LNCaP clone FGC (cell line): Measurements from ENCODE around the gene CLDN20.
"Not testable (repeated sequence)": the region's sequence is repeated elsewhere in the genome, so short reads cannot be mapped to it uniquely, and the experiment has no call there.

Source experiments
- DNase-seq: peaks from one replicate; pipeline ENCODE4 v3.0.0-alpha.2; 2011; ENCODE audit warnings: low read depth
- H3K4me3 ChIP-seq: 2 replicates; pipeline ENCODE4 v1.5.1; 2011; ENCODE audit warnings: mild to moderate bottlenecking, low read depth, low read length, control low read depth
- TF ChIP-seq, protein P1 (sequence below): IDR thresholded peaks from 2 replicates; pipeline ENCODE4 v1.5.1; 2012; ENCODE audit warnings: mild to moderate bottlenecking; ENCODE audit not compliant: control insufficient read depth, insufficient read depth; ENCODE audit errors: extremely low read depth

The CLDN20 gene

DNA sequence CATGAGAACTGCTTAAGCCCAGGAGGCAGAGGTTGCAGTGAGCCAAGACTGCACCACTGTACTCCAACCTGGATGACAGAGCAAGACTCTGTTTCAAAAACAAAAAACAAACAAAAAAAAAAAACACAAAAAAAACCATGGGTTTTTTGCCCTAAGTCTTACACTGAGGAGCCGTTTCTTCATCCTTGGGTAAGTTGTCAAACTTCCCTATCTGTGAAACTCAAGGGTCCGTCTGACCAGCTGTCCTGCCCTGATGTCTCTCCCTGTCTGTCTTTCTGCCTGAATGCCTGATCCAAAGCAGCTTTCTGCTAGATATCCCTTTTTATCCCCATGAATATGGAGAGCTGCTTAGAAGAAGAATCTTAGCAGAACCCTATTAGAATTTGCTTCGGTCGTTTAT lies 41.3 kb upstream of the CLDN20 start:
- no peak overlapping the region for H3K4me3 ChIP-seq
- no peak for DNase-seq
- TF ChIP-seq, protein P1, sequence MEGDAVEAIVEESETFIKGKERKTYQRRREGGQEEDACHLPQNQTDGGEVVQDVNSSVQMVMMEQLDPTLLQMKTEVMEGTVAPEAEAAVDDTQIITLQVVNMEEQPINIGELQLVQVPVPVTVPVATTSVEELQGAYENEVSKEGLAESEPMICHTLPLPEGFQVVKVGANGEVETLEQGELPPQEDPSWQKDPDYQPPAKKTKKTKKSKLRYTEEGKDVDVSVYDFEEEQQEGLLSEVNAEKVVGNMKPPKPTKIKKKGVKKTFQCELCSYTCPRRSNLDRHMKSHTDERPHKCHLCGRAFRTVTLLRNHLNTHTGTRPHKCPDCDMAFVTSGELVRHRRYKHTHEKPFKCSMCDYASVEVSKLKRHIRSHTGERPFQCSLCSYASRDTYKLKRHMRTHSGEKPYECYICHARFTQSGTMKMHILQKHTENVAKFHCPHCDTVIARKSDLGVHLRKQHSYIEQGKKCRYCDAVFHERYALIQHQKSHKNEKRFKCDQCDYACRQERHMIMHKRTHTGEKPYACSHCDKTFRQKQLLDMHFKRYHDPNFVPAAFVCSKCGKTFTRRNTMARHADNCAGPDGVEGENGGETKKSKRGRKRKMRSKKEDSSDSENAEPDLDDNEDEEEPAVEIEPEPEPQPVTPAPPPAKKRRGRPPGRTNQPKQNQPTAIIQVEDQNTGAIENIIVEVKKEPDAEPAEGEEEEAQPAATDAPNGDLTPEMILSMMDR: no peak

DNA sequence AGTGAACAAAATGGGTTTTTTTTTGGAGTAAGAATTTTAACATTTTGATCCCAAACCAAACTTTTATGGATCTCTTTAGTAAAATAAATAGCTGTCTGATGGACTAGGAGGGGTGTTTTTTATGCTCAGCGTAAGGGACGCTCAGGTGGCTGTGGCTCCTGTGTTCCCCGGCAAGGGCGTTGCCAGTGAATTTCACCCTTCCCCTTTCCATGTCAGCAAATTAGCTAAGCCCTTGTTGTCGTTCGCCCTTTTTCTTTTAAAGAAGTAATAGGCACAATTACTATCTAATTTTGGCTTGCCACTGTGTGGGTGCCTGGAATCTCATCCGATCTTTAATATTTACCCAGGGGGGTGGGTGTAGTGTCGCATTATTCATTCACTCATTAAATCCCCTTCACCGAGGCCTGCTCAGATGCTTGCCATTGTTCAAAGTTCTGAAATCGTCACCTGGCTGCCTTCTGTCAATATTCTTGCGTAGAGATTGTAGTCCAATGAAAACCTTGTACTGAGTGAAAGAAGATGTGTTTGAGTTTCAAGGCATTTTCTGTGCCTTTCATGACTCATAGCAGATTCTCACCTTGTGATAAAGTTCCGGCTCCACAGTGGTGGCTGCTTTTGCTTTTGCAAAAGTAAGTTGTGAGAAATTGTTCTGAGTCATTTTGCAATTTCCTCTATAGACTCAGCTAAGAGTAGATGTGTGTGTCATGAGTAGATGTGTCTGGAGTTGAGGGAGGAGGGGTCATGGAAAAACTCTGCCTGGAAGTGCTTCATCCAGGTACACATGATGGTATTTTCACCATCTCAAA lies 40.0 kb upstream of the CLDN20 start:
- no peak overlapping the region for H3K4me3 ChIP-seq
- TF ChIP-seq, protein P1: no peak
- no peak for DNase-seq

DNA sequence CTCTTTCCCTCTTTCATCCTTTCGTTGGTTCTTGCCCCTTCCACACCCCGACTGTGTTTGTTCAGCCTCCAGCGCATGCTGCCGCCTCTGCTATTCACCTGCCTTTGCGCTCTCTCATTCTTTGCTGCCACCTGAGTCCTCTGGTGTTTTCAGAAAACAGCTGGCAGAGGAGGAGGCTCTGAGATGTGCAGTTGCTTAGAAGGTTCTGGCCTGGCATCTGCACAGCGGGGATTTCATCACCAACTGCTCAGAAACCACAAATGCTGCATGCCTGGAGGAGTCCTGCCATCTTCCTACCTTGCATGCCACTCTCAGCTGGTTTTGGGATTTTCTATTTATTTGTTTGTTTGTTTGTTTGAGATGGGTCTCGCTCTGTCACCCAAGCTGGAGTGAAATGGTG lies 39.2 kb upstream of the CLDN20 start:
- no peak for DNase-seq
- TF ChIP-seq, protein P1: no peak
- H3K4me3 ChIP-seq: no peak overlapping the region

DNA sequence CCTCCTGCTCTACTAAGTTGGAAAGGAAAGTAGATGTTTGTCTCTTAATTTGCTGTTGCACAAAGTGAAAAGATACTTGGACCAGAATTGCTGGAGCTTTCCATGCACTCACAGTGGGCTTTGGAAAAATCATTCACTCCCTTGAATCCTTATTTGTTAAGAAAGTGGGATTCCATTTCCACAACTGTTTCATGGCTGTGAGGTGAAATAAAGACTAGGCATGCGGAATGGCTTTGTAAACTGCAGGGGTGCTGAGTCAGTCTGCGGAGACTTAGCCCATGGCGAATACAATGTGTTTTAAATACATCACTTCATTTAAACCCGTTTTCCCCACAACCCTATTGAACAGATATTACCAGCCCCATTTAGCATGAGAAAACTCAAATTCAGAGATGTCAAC lies 36.8 kb upstream of the CLDN20 start:
- H3K4me3 ChIP-seq: no peak overlapping the region
- TF ChIP-seq, protein P1: no peak
- no peak for DNase-seq

DNA sequence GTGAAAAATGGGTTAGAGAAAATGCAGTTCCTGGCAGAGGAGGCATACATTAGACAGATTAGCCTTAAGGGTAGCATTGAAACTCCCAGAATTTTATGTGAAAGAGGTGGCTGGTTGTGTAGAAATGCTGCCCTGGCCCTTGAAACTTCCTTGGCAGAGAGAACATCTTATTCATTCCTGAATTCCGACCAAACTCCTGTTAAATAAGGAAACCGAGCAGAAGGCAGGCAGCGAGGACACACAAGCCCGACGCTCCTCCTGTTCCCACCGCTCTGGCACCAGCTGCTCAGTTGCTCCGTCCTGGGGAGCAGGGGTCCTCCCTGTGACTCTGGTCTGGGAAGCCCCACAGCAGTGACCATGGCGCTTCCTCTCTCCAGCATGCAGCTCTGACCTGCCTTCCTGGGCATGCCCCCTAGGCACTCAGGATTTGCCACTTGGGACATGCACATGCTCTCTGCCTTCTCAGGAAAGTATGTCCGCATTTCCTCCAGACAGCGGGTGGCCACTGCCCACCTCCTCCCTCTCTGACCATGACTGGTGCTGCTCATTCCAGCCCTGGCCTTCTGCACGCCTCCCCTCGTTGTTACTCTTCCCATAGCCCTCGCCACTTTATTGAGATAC lies 35.2 kb upstream of the CLDN20 start:
- no peak for DNase-seq
- H3K4me3 ChIP-seq: no peak overlapping the region
- TF ChIP-seq, protein P1: no peak

DNA sequence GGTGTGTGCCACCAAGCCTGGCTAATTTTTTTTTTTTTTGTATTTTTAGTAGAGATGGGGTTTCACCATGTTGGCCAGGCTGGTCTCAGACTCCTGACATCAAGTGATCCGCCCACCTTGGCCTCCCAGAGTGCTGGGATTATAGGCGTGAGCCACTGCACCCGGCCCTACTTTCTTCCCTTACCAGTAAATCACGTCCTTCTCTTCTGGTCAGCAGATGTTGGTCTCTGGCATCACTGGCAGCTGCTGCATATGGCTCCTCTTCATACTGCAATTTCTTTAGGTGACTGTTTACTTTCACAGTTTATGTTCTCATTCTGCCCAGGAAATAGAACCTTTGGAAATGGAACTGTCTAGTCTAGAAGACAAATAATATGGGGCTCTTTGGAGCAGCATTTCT lies 32.8 kb upstream of the CLDN20 start:
- not testable (repeated sequence) for H3K4me3 ChIP-seq, DNase-seq

DNA sequence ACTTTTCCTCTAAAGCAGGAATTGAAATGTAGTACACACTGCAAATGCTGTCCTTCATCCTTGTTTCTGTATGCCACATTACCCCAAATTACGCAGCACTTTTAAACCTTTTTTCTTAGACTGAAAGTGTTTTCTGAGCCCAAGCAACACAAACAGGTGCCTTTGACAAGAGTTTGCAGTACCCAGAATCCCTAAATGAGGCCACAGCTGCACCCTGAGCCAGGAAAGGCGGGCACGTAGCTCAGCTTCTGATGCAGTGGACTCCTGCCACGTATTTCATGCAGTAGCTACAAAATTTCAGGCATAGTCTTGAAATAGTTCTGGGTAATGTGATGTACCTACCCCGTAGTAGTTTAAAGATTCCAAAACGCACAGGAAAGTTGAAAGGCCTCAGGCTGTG lies 31.0 kb upstream of the CLDN20 start:
- no peak overlapping the region for H3K4me3 ChIP-seq
- no peak for DNase-seq
- TF ChIP-seq, protein P1: no peak
